K562 (cell line): Measurements from ENCODE around the gene ABHD16B. TPM values are rescaled to one million over a fixed set of nuclear protein-coding genes. Genes with fewer than 3 reads are reported as not detected.

Experiments
- BCOR ChIP-seq: fragments of 450-650 bp; IDR thresholded peaks from 2 replicates; pipeline ENCODE4 v1.6.1; 2016
- CHD2 ChIP-seq: IDR thresholded peaks from 2 replicates; pipeline ENCODE4 v1.6.1; 2011; ENCODE audit warnings: low read depth, low read length
- DIDO1 ChIP-seq: fragments of 450-650 bp; IDR thresholded peaks from 2 replicates; pipeline ENCODE4 v1.6.1; 2016; ENCODE audit warnings: low read depth, missing biosample characterization, missing genetic modification characterization
- EGR1 ChIP-seq: fragments of 450-650 bp; conservative IDR thresholded peaks from 2 replicates; pipeline ENCODE4 v1.6.1; 2017; ENCODE audit warnings: mild to moderate bottlenecking
- ELF2 ChIP-seq: fragments of 250-450 bp; sonication (Bioruptor Pico); IDR thresholded peaks from 2 replicates; pipeline ENCODE4 v1.5.0; 2021; ENCODE audit warnings: mild to moderate bottlenecking
- EP400 ChIP-seq: fragments of 450-650 bp; IDR thresholded peaks from 2 replicates; pipeline ENCODE4 v1.6.1; 2017; ENCODE audit warnings: antibody characterized with exemption, mild to moderate bottlenecking, moderate library complexity
- GTF2F1 ChIP-seq: IDR thresholded peaks from 2 replicates; pipeline ENCODE4 v1.6.1; 2011; ENCODE audit warnings: low read depth, low read length, improper control_type of control experiment
- JUNB ChIP-seq: fragments of 450-650 bp; formaldehyde crosslinking; conservative IDR thresholded peaks from 2 replicates; pipeline ENCODE4 v1.4.0; 2020; ENCODE audit warnings: mild to moderate bottlenecking
- KDM1A ChIP-seq, 2 experiments: fragments of 450-650 bp; IDR thresholded peaks; 2 replicates each; pipeline ENCODE4 v1.6.1; 2016; ENCODE audit warnings: mild to moderate bottlenecking in 2 of 2
- KLF10 ChIP-seq: fragments of 250-450 bp; sonication (Bioruptor Pico); IDR thresholded peaks from 2 replicates; pipeline ENCODE4 v1.6.1; 2021; ENCODE audit warnings: matching md5 sums
- KLF16 ChIP-seq: IDR thresholded peaks from 2 replicates; pipeline ENCODE4 v1.6.1; 2016; ENCODE audit warnings: antibody characterized with exemption
- MCM5 ChIP-seq: fragments of 450-650 bp; IDR thresholded peaks from 2 replicates; pipeline ENCODE4 v1.6.1; 2016; ENCODE audit warnings: low read depth
- MCM7 ChIP-seq, 2 experiments: fragments of 450-650 bp; IDR thresholded peaks; 2 replicates each; pipeline ENCODE4 v1.6.1; 2016 to 2018
- MEIS2 ChIP-seq: fragments of 450-650 bp; IDR thresholded peaks from 2 replicates; pipeline ENCODE4 v1.6.1; 2014; ENCODE audit warnings: mild to moderate bottlenecking; ENCODE audit not compliant: partially characterized antibody
- MTF1 ChIP-seq: fragments of 250-450 bp; sonication (Bioruptor Pico); IDR thresholded peaks from 2 replicates; pipeline ENCODE4 v1.9.0; 2021; ENCODE audit warnings: moderate library complexity, mild to moderate bottlenecking, inconsistent platforms, borderline replicate concordance
- NCOA2 ChIP-seq, 2 experiments: fragments of 450-650 bp; IDR thresholded peaks; 2 replicates each; pipeline ENCODE4 v1.6.1; 2018; ENCODE audit warnings: mild to moderate bottlenecking in 2 of 2, moderate library complexity in 1 of 2; ENCODE audit not compliant: partially characterized antibody in 2 of 2
- PHB ChIP-seq: fragments of 250-450 bp; sonication (Bioruptor Pico); IDR thresholded peaks from 2 replicates; pipeline ENCODE4 v1.5.0; 2021
- PHF20 ChIP-seq: fragments of 450-650 bp; IDR thresholded peaks from 2 replicates; pipeline ENCODE4 v1.6.1; 2018; ENCODE audit not compliant: partially characterized antibody
- PHF8 ChIP-seq: fragments of 200-600 bp; sonication (generic); IDR thresholded peaks from 2 replicates; pipeline ENCODE4 v1.6.1; 2012; ENCODE audit warnings: mixed run types, mild to moderate bottlenecking, inconsistent platforms, low read length, moderate library complexity, borderline replicate concordance
- POLR3G ChIP-seq: IDR thresholded peaks from 2 replicates; pipeline ENCODE4 v1.6.1; 2011; ENCODE audit not compliant: insufficient read length, insufficient replicate concordance; ENCODE audit errors: extremely low read depth
- RBBP5 ChIP-seq: fragments of 200-600 bp; sonication (generic); IDR thresholded peaks from 2 replicates; pipeline ENCODE4 v1.6.1; 2012; ENCODE audit warnings: borderline replicate concordance, mild to moderate bottlenecking, low read length, control low read depth, inconsistent platforms; ENCODE audit not compliant: insufficient read depth, poor library complexity, severe bottlenecking
- RBM17 ChIP-seq: fragments of 200-400 bp; formaldehyde crosslinking; IDR thresholded peaks from 2 replicates; pipeline ENCODE4 v1.6.1; 2017; ENCODE audit warnings: low read depth, mild to moderate bottlenecking, low read length, borderline replicate concordance
- ZC3H4 ChIP-seq: sonication (generic); formaldehyde crosslinking; IDR thresholded peaks from 2 replicates; pipeline ENCODE4 v1.9.0; 2021; ENCODE audit warnings: missing genetic modification reagents, borderline replicate concordance
- ZNF583 ChIP-seq: fragments of 250-450 bp; sonication (Bioruptor Pico); IDR thresholded peaks from 2 replicates; pipeline ENCODE4 v1.4.0; 2020
- polyA plus RNA-seq, 8 experiments: library from polyadenylated mRNA; depleted of rRNA in 4 of 8; stranded (reverse) in 5 of 8; unstranded in 3 of 8; fragments of >200 nt; fragmentation: Nextera tagmentation in 2 of 8; fragmentation: Illumina TruSeq in 1 of 8; extraction: Ambion mirVana in 2 of 8; extraction: Trizol in 1 of 8; gene quantifications; 2 replicates each; pipeline versions ENCODE4 v1.2.1 to v1.2.3, GENCODE V29; 2011 to 2014; ENCODE audit warnings: inconsistent platforms in 1 of 8, missing spikeins in 1 of 8
- total RNA-seq, 7 experiments: library from RNA; depleted of rRNA in 6 of 7; stranded (reverse); fragments of >200 nt in 6 of 7; fragmentation: Illumina TruSeq in 2 of 7; extraction: Trizol in 2 of 7; gene quantifications; 2 replicates each; pipeline versions ENCODE4 v1.2.1 to v1.2.3, GENCODE V29; 2011 to 2021; ENCODE audit warnings: low replicate concordance in 1 of 7
- TF ChIP-seq, protein P1 (sequence below): fragments of 450-650 bp; IDR thresholded peaks from 2 replicates; pipeline ENCODE4 v1.7.1; 2018; ENCODE audit warnings: mild to moderate bottlenecking, low read depth; ENCODE audit not compliant: partially characterized antibody
- TF ChIP-seq, protein P2 (sequence below): fragments of 250-450 bp; sonication (Bioruptor Pico); IDR thresholded peaks from 2 replicates; pipeline ENCODE4 v1.4.0; 2020
- TF ChIP-seq, protein P3 (sequence below): sonication (generic); formaldehyde crosslinking; IDR thresholded peaks from 2 replicates; pipeline ENCODE4 v1.8.0; 2022; ENCODE audit warnings: mild to moderate bottlenecking, missing genetic modification reagents

The ABHD16B gene
- total and polyA plus RNA-seq, 9 of the 15 experiments (the other 6 are each of a cell fraction or from before 2014, with no cell fraction given), result not detected

DNA sequence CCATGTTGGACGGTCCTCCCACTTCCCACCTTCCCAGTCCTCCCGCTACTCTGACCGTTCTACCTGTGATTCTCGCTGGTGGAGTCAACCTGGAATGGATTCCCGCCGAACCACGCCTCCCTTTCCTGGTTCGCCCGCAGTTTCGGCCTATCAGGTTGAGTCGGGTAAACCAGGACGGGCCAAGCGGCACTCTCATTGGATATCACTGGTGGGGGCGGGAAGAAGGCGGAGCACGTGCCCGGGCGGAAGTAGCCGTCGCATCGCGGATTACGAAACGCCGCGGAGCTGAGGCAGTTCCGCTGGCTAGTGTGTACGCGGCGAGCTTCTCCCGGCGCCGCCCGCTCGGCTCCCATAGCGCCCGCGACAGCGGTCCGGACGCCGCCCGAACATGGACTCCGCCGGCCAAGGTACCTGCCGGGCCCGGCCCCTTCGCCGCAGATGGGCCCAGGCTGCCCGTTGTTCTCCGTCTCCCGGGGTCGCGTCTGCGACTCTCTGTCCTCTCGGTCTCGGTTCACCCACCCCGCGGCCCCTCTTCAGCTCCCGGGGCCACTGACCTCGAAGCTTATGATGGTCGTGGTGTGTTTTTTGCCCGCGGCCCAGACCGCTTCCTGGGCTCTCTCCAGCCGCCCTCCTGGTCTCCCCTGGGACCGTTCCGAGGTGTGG is 3.8 kb downstream of the ABHD16B start, which contains the start of gene TPD52L2 (continued):
- TF ChIP-seq NCOA2 (IDR thresholded peaks at IDR 0.05; ENCODE audit: partially characterized antibody in 2 of 2) (no peak), ZC3H4 (no peak), JUNB (CRISPR knock-in tag) (no peak), PHF20 (peak; percentile 86), POLR3G (no peak), RBBP5 (peak; percentile 92), EP400 (peak; percentile 97), EGR1 (peak; percentile 55), KLF16 (no peak), PHF8 (peak; percentile 86; the same call in 1 of the 2 replicates), ZNF583 (no peak), KLF10 (CRISPR knock-in tag) (no peak), KDM1A (IDR thresholded peaks at IDR 0.05) (no peak), MEIS2 (no peak), ELF2 (CRISPR knock-in tag) (peak; percentile 49; the same call in 1 of the 2 replicates), CHD2 (peak; percentile 88), BCOR (no peak), MCM7 (IDR thresholded peaks at IDR 0.05) (no peak), GTF2F1 (peak; percentile 45; the same call in 1 of the 2 replicates), MCM5 (no peak), RBM17 (no peak), PHB (no peak), DIDO1 (tag) (no peak), MTF1 (CRISPR knock-in tag) (no peak)
- TF ChIP-seq, protein P1, sequence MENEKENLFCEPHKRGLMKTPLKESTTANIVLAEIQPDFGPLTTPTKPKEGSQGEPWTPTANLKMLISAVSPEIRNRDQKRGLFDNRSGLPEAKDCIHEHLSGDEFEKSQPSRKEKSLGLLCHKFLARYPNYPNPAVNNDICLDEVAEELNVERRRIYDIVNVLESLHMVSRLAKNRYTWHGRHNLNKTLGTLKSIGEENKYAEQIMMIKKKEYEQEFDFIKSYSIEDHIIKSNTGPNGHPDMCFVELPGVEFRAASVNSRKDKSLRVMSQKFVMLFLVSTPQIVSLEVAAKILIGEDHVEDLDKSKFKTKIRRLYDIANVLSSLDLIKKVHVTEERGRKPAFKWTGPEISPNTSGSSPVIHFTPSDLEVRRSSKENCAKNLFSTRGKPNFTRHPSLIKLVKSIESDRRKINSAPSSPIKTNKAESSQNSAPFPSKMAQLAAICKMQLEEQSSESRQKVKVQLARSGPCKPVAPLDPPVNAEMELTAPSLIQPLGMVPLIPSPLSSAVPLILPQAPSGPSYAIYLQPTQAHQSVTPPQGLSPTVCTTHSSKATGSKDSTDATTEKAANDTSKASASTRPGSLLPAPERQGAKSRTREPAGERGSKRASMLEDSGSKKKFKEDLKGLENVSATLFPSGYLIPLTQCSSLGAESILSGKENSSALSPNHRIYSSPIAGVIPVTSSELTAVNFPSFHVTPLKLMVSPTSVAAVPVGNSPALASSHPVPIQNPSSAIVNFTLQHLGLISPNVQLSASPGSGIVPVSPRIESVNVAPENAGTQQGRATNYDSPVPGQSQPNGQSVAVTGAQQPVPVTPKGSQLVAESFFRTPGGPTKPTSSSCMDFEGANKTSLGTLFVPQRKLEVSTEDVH, result peak; percentile 95
- TF ChIP-seq, protein P2, sequence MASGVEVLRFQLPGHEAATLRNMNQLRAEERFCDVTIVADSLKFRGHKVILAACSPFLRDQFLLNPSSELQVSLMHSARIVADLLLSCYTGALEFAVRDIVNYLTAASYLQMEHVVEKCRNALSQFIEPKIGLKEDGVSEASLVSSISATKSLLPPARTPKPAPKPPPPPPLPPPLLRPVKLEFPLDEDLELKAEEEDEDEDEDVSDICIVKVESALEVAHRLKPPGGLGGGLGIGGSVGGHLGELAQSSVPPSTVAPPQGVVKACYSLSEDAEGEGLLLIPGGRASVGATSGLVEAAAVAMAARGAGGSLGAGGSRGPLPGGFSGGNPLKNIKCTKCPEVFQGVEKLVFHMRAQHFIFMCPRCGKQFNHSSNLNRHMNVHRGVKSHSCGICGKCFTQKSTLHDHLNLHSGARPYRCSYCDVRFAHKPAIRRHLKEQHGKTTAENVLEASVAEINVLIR, result peak; percentile 91
- TF ChIP-seq, protein P3, sequence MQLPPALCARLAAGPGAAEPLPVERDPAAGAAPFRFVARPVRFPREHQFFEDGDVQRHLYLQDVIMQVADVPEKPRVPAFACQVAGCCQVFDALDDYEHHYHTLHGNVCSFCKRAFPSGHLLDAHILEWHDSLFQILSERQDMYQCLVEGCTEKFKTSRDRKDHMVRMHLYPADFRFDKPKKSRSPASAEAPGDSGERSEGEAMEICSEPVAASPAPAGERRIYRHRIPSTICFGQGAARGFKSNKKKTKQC (CRISPR knock-in tag), result 0 out of 2 replicates have a peak, but pooled peaks have one; percentile 10
